CD8-positive, alpha-beta memory T cell (primary cell): ENCODE measurements around the gene LMTK2. TPM values are rescaled to one million over a fixed set of nuclear protein-coding genes. Genes with fewer than 3 reads are reported as not detected.

ENCODE experiments used
- CTCF ChIA-PET: fragments of 350-600 bp; sonication (Branson Sonifier 250); formaldehyde crosslinking; loops from one replicate; lab custom pipeline; 2021; ENCODE audit warnings: antibody characterized with exemption; lab: Charles Lee
- POLR2A ChIA-PET: fragments of 350-600 bp; sonication (Branson Sonifier 250); formaldehyde crosslinking; loops from one replicate; lab custom pipeline; 2021; ENCODE audit warnings: antibody characterized with exemption; lab: Charles Lee
- DNase-seq, 5 donors: peaks; one replicate each; pipeline versions ENCODE4 v3.0.0 to v3.0.0-alpha.2; 2020 to 2022; ENCODE audit warnings: mixed read lengths in 1 of 5
- H3K27ac ChIP-seq: one replicate; pipeline ENCODE4 v1.7.0; 2013; ENCODE audit warnings: low read depth, mild to moderate bottlenecking, low read length, moderate library complexity
- H3K27me3 ChIP-seq: 2 replicates; pipeline ENCODE4 v1.7.0; 2013; ENCODE audit warnings: low read length, mild to moderate bottlenecking; ENCODE audit not compliant: insufficient read depth, poor library complexity, severe bottlenecking
- H3K36me3 ChIP-seq: 2 replicates; pipeline ENCODE4 v1.7.0; 2013; ENCODE audit warnings: mild to moderate bottlenecking, low read length, moderate library complexity; ENCODE audit not compliant: insufficient read depth
- H3K4me1 ChIP-seq: 2 replicates; pipeline ENCODE4 v1.7.0; 2013; ENCODE audit warnings: mild to moderate bottlenecking, low read length, moderate library complexity; ENCODE audit not compliant: insufficient read depth
- H3K4me3 ChIP-seq: 2 replicates; pipeline ENCODE4 v1.7.0; 2013; ENCODE audit warnings: mild to moderate bottlenecking, low read length
- H3K9me3 ChIP-seq: 2 replicates; pipeline ENCODE4 v1.7.0; 2013; ENCODE audit warnings: mild to moderate bottlenecking, low read length
- H3K27ac Mint-ChIP-seq, 8 donors: one replicate each; pipeline ENCODE4 v1.8.0; 2020 to 2021; ENCODE audit warnings: mixed read lengths in 8 of 8, mild to moderate bottlenecking in 6 of 8, inconsistent platforms in 3 of 8, moderate library complexity in 3 of 8
- H3K27me3 Mint-ChIP-seq, 2 donors: one replicate each; pipeline ENCODE4 v1.8.0; 2020 to 2021; ENCODE audit warnings: mixed read lengths in 2 of 2, mild to moderate bottlenecking in 1 of 2, moderate library complexity in 1 of 2
- H3K36me3 Mint-ChIP-seq, 3 donors: one replicate each; pipeline ENCODE4 v1.8.0; 2020 to 2021; ENCODE audit warnings: mixed read lengths in 3 of 3, inconsistent platforms in 1 of 3, mild to moderate bottlenecking in 1 of 3
- H3K4me1 Mint-ChIP-seq, 3 donors: one replicate each; pipeline ENCODE4 v1.8.0; 2020 to 2021; ENCODE audit warnings: mixed read lengths in 3 of 3, inconsistent platforms in 1 of 3, mild to moderate bottlenecking in 1 of 3
- H3K4me3 Mint-ChIP-seq, 7 donors: one replicate each; pipeline ENCODE4 v1.8.0; 2020 to 2021; ENCODE audit warnings: mixed read lengths in 7 of 7, mild to moderate bottlenecking in 6 of 7, moderate library complexity in 4 of 7, inconsistent platforms in 2 of 7
- H3K9me3 Mint-ChIP-seq, 5 donors: one replicate each; pipeline ENCODE4 v1.8.0; 2020 to 2022; ENCODE audit warnings: mixed read lengths in 5 of 5, mild to moderate bottlenecking in 3 of 5, moderate library complexity in 2 of 5, inconsistent platforms in 1 of 5
- polyA plus RNA-seq: library from polyadenylated mRNA; unstranded; fragments of 300-500 nt; fragmentation: Illumina TruSeq; gene quantifications from one replicate; pipeline ENCODE4 v1.2.3, GENCODE V29; 2021
- total RNA-seq, 2 experiments: library from RNA; stranded (reverse); gene quantifications; one replicate each; pipeline ENCODE4 v1.2.3, GENCODE V29; 2021

The LMTK2 gene
- total and polyA plus RNA-seq, 3 experiments from 2014 or later, result 4.6 to 17.1 (median 16.0) TPM

- Histone ChIP-seq H3K4me3 (no peak overlapping the region), H3K27me3 (no peaks in the 10 kb centered on the region), H3K4me1 (no peaks in the 10 kb centered on the region), H3K9me3 (no peaks in the 10 kb centered on the region), H3K27ac (no peak overlapping the region), H3K36me3 (no peaks in the 10 kb centered on the region)
- H3K36me3 Mint-ChIP-seq, result no peaks in the 10 kb centered on the region
- H3K9me3 Mint-ChIP-seq, result peaks cover 2 to 9% (median 5%) of the 10 kb centered on the region in 5 donors
- no peak for DNase-seq
- CTCF ChIA-PET, result interaction anchor here (1.6 kb wide), 1 partner anchor 16 kb away, joined by 6 read pairs; no protein-coding TSS in a partner anchor
- peaks cover 1 to 30% of the 10 kb centered on the region in 2 donors for H3K27me3 Mint-ChIP-seq
- no peak overlapping the region for H3K4me3 Mint-ChIP-seq
- H3K4me1 Mint-ChIP-seq, result no peaks in the 10 kb centered on the region
- no peak overlapping the region for H3K27ac Mint-ChIP-seq
- POLR2A ChIA-PET, result no interaction called here
These were observed 16.5 kb upstream of the LMTK2 start for GRCh38 chr7:98090116-98090515.

GRCh38 chr7:98091061-98091460 lies 15.6 kb upstream of the LMTK2 start:
- Mint-ChIP-seq H3K9me3 (peaks cover 5 to 15% (median 14%) of the 10 kb centered on the region in 5 donors), H3K27ac (no peak overlapping the region), H3K36me3 (peaks cover 0 to 2% (median 0%) of the 10 kb centered on the region in 3 donors), H3K27me3 (peaks cover 1 to 34% of the 10 kb centered on the region in 2 donors), H3K4me1 (no peaks in the 10 kb centered on the region), H3K4me3 (no peak overlapping the region)
- H3K9me3 ChIP-seq, result no peaks in the 10 kb centered on the region
- H3K4me1 ChIP-seq, result no peaks in the 10 kb centered on the region
- no peak for DNase-seq
- H3K27ac ChIP-seq, result no peak overlapping the region
- no peaks in the 10 kb centered on the region for H3K27me3 ChIP-seq
- POLR2A ChIA-PET, result no interaction called here
- H3K36me3 ChIP-seq, result no peaks in the 10 kb centered on the region
- H3K4me3 ChIP-seq, result no peak overlapping the region
- CTCF ChIA-PET, result interaction anchor here (1.6 kb wide), 1 partner anchor 15 kb away, joined by 6 read pairs; no protein-coding TSS in a partner anchor

GRCh38 chr7:98091523-98091922 lies 15.1 kb upstream of the LMTK2 start:
- Mint-ChIP-seq H3K4me1 (no peaks in the 10 kb centered on the region), H3K36me3 (peaks cover 0 to 6% (median 0%) of the 10 kb centered on the region in 3 donors), H3K27ac (no peak overlapping the region), H3K27me3 (peaks cover 3 to 38% of the 10 kb centered on the region in 2 donors), H3K4me3 (no peak overlapping the region), H3K9me3 (peaks cover 8 to 20% (median 18%) of the 10 kb centered on the region in 5 donors)
- POLR2A ChIA-PET, result no interaction called here
- no peaks in the 10 kb centered on the region for H3K36me3 ChIP-seq
- no peak overlapping the region for H3K27ac ChIP-seq
- H3K4me3 ChIP-seq, result no peak overlapping the region
- no peak for DNase-seq
- H3K27me3 ChIP-seq, result no peaks in the 10 kb centered on the region
- no peaks in the 10 kb centered on the region for H3K9me3 ChIP-seq
- H3K4me1 ChIP-seq, result no peaks in the 10 kb centered on the region
- CTCF ChIA-PET, result no interaction called here

GRCh38 chr7:98097042-98097645 lies 9.5 kb upstream of the LMTK2 start:
- H3K9me3 ChIP-seq, result no peaks in the 10 kb centered on the region
- POLR2A ChIA-PET, result no interaction called here
- Mint-ChIP-seq H3K9me3 (peaks cover 39 to 52% (median 47%) of the 10 kb centered on the region in 5 donors), H3K4me1 (no peaks in the 10 kb centered on the region), H3K27ac (no peak overlapping the region), H3K27me3 (peaks cover 8 to 51% of the 10 kb centered on the region in 2 donors), H3K4me3 (no peak overlapping the region), H3K36me3 (peaks cover 0 to 22% (median 4%) of the 10 kb centered on the region in 3 donors)
- DNase-seq, result no peak
- CTCF ChIA-PET, result interaction anchor here (1.2 to 1.3 kb wide), 2 partner anchors 9 kb away, joined by 3 to 5 read pairs; partner anchors contain the start of gene LMTK2
- H3K36me3 ChIP-seq, result no peaks in the 10 kb centered on the region
- no peaks in the 10 kb centered on the region for H3K4me1 ChIP-seq
- H3K4me3 ChIP-seq, result no peak overlapping the region
- H3K27me3 ChIP-seq, result no peaks in the 10 kb centered on the region
- H3K27ac ChIP-seq, result no peak overlapping the region

- H3K9me3 ChIP-seq, result no peaks in the 10 kb centered on the region
- ChIA-PET POLR2A (no interaction called here), CTCF (interaction anchor here (2.1 kb wide), 1 partner anchor 69 kb away, joined by 6 read pairs; no protein-coding TSS in a partner anchor)
- Mint-ChIP-seq H3K27me3 (peaks cover 12 to 51% of the 10 kb centered on the region in 2 donors), H3K36me3 (peaks cover 0 to 25% (median 4%) of the 10 kb centered on the region in 3 donors), H3K9me3 (peaks cover 38 to 48% (median 42%) of the 10 kb centered on the region in 5 donors), H3K4me3 (no peak overlapping the region), H3K27ac (no peak overlapping the region), H3K4me1 (no peaks in the 10 kb centered on the region)
- H3K27me3 ChIP-seq, result peaks cover 6% of the 10 kb centered on the region
- H3K4me1 ChIP-seq, result no peaks in the 10 kb centered on the region
- no peak for DNase-seq
- no peaks in the 10 kb centered on the region for H3K36me3 ChIP-seq
- no peak overlapping the region for H3K4me3 ChIP-seq
- no peak overlapping the region for H3K27ac ChIP-seq
These were observed 6.6 kb upstream of the LMTK2 start for GRCh38 chr7:98100088-98100487.

- Histone ChIP-seq H3K27ac (no peak overlapping the region), H3K4me3 (no peak overlapping the region), H3K36me3 (no peaks in the 10 kb centered on the region), H3K27me3 (peaks cover 6% of the 10 kb centered on the region), H3K9me3 (no peaks in the 10 kb centered on the region), H3K4me1 (peaks cover 5% of the 10 kb centered on the region)
- Mint-ChIP-seq H3K27me3 (peaks cover 9 to 41% of the 10 kb centered on the region in 2 donors), H3K4me1 (peaks cover 4 to 10% (median 8%) of the 10 kb centered on the region in 3 donors), H3K9me3 (peaks cover 21 to 34% (median 24%) of the 10 kb centered on the region in 5 donors), H3K27ac (no peak overlapping the region), H3K36me3 (peaks cover 3 to 17% (median 4%) of the 10 kb centered on the region in 3 donors), H3K4me3 (no peak overlapping the region)
- no peak for DNase-seq
- ChIA-PET CTCF (interaction anchor here (0.7 to 2.0 kb wide), 2 partner anchors 64 to 66 kb away, joined by 3 to 9 read pairs; no protein-coding TSS in a partner anchor), POLR2A (no interaction called here)
These were observed 4.5 kb upstream of the LMTK2 start for GRCh38 chr7:98102170-98102569.

- peaks cover 6% of the 10 kb centered on the region for H3K27me3 ChIP-seq
- no peak overlapping the region for H3K4me3 ChIP-seq
- no peak for DNase-seq
- no peaks in the 10 kb centered on the region for H3K36me3 ChIP-seq
- H3K4me3 Mint-ChIP-seq, result peak overlapping the region; percentile 92 to 99 (median 97)
- peaks cover 0 to 9% (median 3%) of the 10 kb centered on the region in 5 donors for H3K9me3 Mint-ChIP-seq
- ChIA-PET POLR2A (no interaction called here), CTCF (interaction anchor here (0.7 to 3.4 kb wide), 16 partner anchors 8 to 147 kb away, joined by 3 to 41 read pairs (median 4); no protein-coding TSS in a partner anchor)
- H3K27ac ChIP-seq, result no peak overlapping the region
- H3K4me1 ChIP-seq, result peaks cover 31% of the 10 kb centered on the region
- peaks cover 31 to 47% (median 34%) of the 10 kb centered on the region in 3 donors for H3K4me1 Mint-ChIP-seq
- peak overlapping the region in 5 of 8 donors; percentile 26 to 95 (median 81) for H3K27ac Mint-ChIP-seq
- peaks cover 6 to 18% of the 10 kb centered on the region in 2 donors for H3K27me3 Mint-ChIP-seq
- H3K36me3 Mint-ChIP-seq, result peaks cover 1 to 7% (median 7%) of the 10 kb centered on the region in 3 donors
- no peaks in the 10 kb centered on the region for H3K9me3 ChIP-seq
These were observed 619 bp upstream of the LMTK2 start for GRCh38 chr7:98105942-98106544.
